K562 (cell line): ENCODE measurements around the gene TBXAS1. TPM values are rescaled to one million over a fixed set of nuclear protein-coding genes. Genes with fewer than 3 reads are reported as not detected.

Experiments
- CC2D1A ChIP-seq: fragments of 450-650 bp; IDR thresholded peaks from 2 replicates; pipeline ENCODE4 v1.6.1; 2017; ENCODE audit warnings: mild to moderate bottlenecking
- E2F8 ChIP-seq: fragments of 450-650 bp; IDR thresholded peaks from 2 replicates; pipeline ENCODE4 v1.7.1; 2018; ENCODE audit warnings: mild to moderate bottlenecking, low read depth; ENCODE audit not compliant: partially characterized antibody
- FOXP4 ChIP-seq: sonication (generic); formaldehyde crosslinking; IDR thresholded peaks from 2 replicates; pipeline ENCODE4 v1.8.0; 2022; ENCODE audit warnings: mild to moderate bottlenecking, missing genetic modification reagents, borderline replicate concordance
- PRDM10 ChIP-seq: fragments of 450-650 bp; IDR thresholded peaks from 2 replicates; pipeline ENCODE4 v1.6.1; 2018; ENCODE audit not compliant: partially characterized antibody
- PRPF4 ChIP-seq: fragments of 200-400 bp; formaldehyde crosslinking; IDR thresholded peaks from one replicate; pipeline ENCODE4 v1.6.1; 2017; ENCODE audit warnings: low read length, low read depth, mild to moderate bottlenecking; ENCODE audit not compliant: insufficient read depth, poor library complexity, severe bottlenecking
- REST ChIP-seq, 2 experiments: fragments of 450-650 bp; formaldehyde crosslinking in 1 of 2; IDR thresholded peaks; 2 replicates each; pipeline versions ENCODE4 v1.4.0 to v1.6.1; 2014 to 2020; ENCODE audit warnings: mild to moderate bottlenecking in 2 of 2, borderline replicate concordance in 1 of 2, low read depth in 1 of 2
- XRCC3 ChIP-seq: fragments of 450-650 bp; IDR thresholded peaks from 2 replicates; pipeline ENCODE4 v1.6.1; 2017; ENCODE audit warnings: mild to moderate bottlenecking, moderate library complexity
- polyA plus RNA-seq, 8 experiments: library from polyadenylated mRNA; depleted of rRNA in 4 of 8; stranded (reverse) in 5 of 8; unstranded in 3 of 8; fragments of >200 nt; fragmentation: Nextera tagmentation in 2 of 8; fragmentation: Illumina TruSeq in 1 of 8; extraction: Ambion mirVana in 2 of 8; extraction: Trizol in 1 of 8; gene quantifications; 2 replicates each; pipeline versions ENCODE4 v1.2.1 to v1.2.3, GENCODE V29; 2011 to 2014; ENCODE audit warnings: inconsistent platforms in 1 of 8, missing spikeins in 1 of 8
- total RNA-seq, 7 experiments: library from RNA; depleted of rRNA in 6 of 7; stranded (reverse); fragments of >200 nt in 6 of 7; fragmentation: Illumina TruSeq in 2 of 7; extraction: Trizol in 2 of 7; gene quantifications; 2 replicates each; pipeline versions ENCODE4 v1.2.1 to v1.2.3, GENCODE V29; 2011 to 2021; ENCODE audit warnings: low replicate concordance in 1 of 7

The TBXAS1 gene
- total and polyA plus RNA-seq, 9 of the 15 experiments (the other 6 are each of a cell fraction or from before 2014, with no cell fraction given), result 1.1 to 8.3 (median 1.9) TPM

GRCh38 chr7:139853506-139854123 is 24.6 kb downstream of the TBXAS1 start (continued):
- no peak for TF ChIP-seq REST (IDR thresholded peaks at IDR 0.05; ENCODE audit: borderline replicate concordance)
- no peak for TF ChIP-seq REST (CRISPR knock-in tag; IDR thresholded peaks at IDR 0.05; ENCODE audit: low read depth)
- TF ChIP-seq CC2D1A, result no peak
- TF ChIP-seq E2F8, result no peak
- TF ChIP-seq XRCC3, result no peak
- no peak for TF ChIP-seq FOXP4 (CRISPR knock-in tag)
- no peak for TF ChIP-seq PRDM10
- no peak for TF ChIP-seq PRPF4
